ENCODE data around the gene TUBGCP2. TPM values are rescaled to one million over a fixed set of nuclear protein-coding genes. Genes with fewer than 3 reads are reported as not detected.

The TUBGCP2 gene
- total RNA-seq, 1 experiment from 2014 or later, result 92.2 TPM

GRCh38 chr10:133293810-133294119 lies 14.9 kb downstream of the TUBGCP2 start:
- intact Hi-C loops (cut with micrococcal nuclease; ENCODE audit: unreplicated experiment), result no loop called here
- Histone ChIP-seq H3K4me3 (ENCODE audit: low read depth, low read length) (no peak overlapping the region), H3K36me3 (ENCODE audit: control insufficient read depth, insufficient read depth, low read length) (peaks cover 6% of the 10 kb centered on the region), H3K27me3 (replicated peaks; ENCODE audit: control insufficient read depth, insufficient read depth, low read length) (no peaks in the 10 kb centered on the region), H3K9me3 (no peaks in the 10 kb centered on the region), H3K4me1 (no peaks in the 10 kb centered on the region)
- TF ChIP-seq, protein P1, sequence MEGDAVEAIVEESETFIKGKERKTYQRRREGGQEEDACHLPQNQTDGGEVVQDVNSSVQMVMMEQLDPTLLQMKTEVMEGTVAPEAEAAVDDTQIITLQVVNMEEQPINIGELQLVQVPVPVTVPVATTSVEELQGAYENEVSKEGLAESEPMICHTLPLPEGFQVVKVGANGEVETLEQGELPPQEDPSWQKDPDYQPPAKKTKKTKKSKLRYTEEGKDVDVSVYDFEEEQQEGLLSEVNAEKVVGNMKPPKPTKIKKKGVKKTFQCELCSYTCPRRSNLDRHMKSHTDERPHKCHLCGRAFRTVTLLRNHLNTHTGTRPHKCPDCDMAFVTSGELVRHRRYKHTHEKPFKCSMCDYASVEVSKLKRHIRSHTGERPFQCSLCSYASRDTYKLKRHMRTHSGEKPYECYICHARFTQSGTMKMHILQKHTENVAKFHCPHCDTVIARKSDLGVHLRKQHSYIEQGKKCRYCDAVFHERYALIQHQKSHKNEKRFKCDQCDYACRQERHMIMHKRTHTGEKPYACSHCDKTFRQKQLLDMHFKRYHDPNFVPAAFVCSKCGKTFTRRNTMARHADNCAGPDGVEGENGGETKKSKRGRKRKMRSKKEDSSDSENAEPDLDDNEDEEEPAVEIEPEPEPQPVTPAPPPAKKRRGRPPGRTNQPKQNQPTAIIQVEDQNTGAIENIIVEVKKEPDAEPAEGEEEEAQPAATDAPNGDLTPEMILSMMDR (IDR thresholded peaks at IDR 0.05; ENCODE audit: insufficient read depth in 1 of 2, low read depth in 1 of 2, low read length in 1 of 2, severe bottlenecking in 1 of 2, unreplicated experiment in 1 of 2), result no peak
- Mint-ChIP-seq H3K36me3 (ENCODE audit: insufficient read depth, unreplicated experiment) (peaks cover 65% of the 10 kb centered on the region), H3K9me3 (ENCODE audit: unreplicated experiment) (no peaks in the 10 kb centered on the region), H3K27me3 (ENCODE audit: insufficient read depth, unreplicated experiment) (no peaks in the 10 kb centered on the region), H3K4me1 (ENCODE audit: low read depth, unreplicated experiment) (no peaks in the 10 kb centered on the region), H3K27ac (ENCODE audit: unreplicated experiment) (no peak overlapping the region), H3K4me3 (ENCODE audit: unreplicated experiment) (no peak overlapping the region)
- ChIA-PET POLR2A (no interaction called here), CTCF (no interaction called here)
- BruUV-seq (replicated peaks), result no TSS peak
- DNase-seq, result no peak

DNA sequence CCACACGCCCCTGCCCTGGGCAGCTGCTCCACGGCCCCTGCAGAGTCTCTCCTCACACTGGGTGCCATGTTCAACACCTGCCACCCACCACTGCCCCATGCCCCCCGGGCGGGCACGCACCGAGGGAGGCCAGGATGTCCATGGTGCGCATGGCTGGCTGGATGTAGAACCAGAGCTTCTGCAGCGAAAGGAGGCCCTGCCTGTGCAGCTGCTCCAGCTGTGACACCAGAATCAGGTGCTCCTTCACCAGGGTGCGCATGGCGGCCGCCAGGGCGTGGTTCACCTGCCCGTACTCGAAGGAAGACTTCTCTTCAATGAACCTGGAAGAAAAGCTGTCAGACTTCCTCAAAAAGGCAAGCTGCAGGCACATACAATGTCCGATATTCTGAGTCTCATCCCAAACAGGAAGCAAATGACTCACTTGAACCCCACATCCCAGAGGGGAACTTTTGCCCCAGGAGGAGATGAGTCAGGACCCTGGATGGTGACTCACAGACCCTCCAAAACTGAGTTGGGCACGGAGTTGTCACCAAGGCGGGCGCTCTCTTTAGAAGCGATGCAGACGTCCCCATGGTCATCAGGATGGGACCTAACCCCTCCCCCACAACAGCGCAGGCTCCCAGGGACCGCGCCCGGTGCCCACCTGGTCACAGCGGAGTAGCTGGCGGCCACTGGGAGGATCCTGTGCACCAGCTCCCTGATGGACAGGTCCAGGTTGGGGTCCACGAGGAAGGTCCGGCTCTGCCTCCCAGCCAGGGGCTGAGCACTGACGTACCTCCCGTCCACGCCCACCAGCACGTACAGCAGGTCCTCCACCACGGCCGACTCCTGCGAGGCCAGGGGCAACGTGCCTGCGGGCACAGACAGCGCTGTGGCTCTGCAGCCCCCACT lies 15.5 kb downstream of the TUBGCP2 start:
- BruUV-seq (replicated peaks), result no TSS peak
- H3K4me3 Mint-ChIP-seq (ENCODE audit: unreplicated experiment), result no peak overlapping the region
- H3K4me1 Mint-ChIP-seq (ENCODE audit: low read depth, unreplicated experiment), result no peaks in the 10 kb centered on the region
- no peaks in the 10 kb centered on the region for H3K27me3 ChIP-seq (replicated peaks; ENCODE audit: control insufficient read depth, insufficient read depth, low read length)
- TF ChIP-seq, protein P1 (IDR thresholded peaks at IDR 0.05; ENCODE audit: insufficient read depth in 1 of 2, low read depth in 1 of 2, low read length in 1 of 2, severe bottlenecking in 1 of 2, unreplicated experiment in 1 of 2), result no peak
- no peaks in the 10 kb centered on the region for H3K9me3 Mint-ChIP-seq (ENCODE audit: unreplicated experiment)
- ChIA-PET CTCF (no interaction called here), POLR2A (no interaction called here)
- intact Hi-C loops (cut with micrococcal nuclease; ENCODE audit: unreplicated experiment), result no loop called here
- DNase-seq, result no peak
- no peaks in the 10 kb centered on the region for H3K9me3 ChIP-seq
- no peaks in the 10 kb centered on the region for H3K4me1 ChIP-seq
- no peak overlapping the region for H3K4me3 ChIP-seq (ENCODE audit: low read depth, low read length)
- H3K27ac Mint-ChIP-seq (ENCODE audit: unreplicated experiment), result no peak overlapping the region
- H3K27me3 Mint-ChIP-seq (ENCODE audit: insufficient read depth, unreplicated experiment), result no peaks in the 10 kb centered on the region
- peaks cover 6% of the 10 kb centered on the region for H3K36me3 ChIP-seq (ENCODE audit: control insufficient read depth, insufficient read depth, low read length)
- peaks cover 64% of the 10 kb centered on the region for H3K36me3 Mint-ChIP-seq (ENCODE audit: insufficient read depth, unreplicated experiment)

DNA sequence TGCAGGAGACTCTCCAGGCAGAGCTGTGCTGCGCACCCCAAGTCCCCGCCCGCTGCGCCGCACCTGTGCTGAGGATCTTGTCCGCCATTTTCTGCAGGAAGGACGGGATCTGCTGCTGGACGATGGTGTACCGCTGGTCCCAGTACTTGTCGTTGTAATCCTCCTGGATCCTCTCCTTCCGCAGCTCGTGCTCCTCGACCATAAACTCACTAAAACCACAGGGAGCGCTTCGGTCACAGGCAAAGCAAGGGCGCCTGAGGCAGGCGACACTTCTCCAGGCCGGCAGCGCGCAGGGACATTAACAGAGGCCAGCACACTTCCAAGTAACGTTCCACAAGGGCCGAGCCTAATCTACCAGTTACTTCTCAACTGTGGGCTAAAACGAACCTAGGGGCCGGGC lies 18.9 kb downstream of the TUBGCP2 start:
- POLR2A ChIA-PET, result no interaction called here
- H3K27ac Mint-ChIP-seq (ENCODE audit: unreplicated experiment), result no peak overlapping the region
- H3K36me3 ChIP-seq (ENCODE audit: control insufficient read depth, insufficient read depth, low read length), result peaks cover 7% of the 10 kb centered on the region
- no peak overlapping the region for H3K4me3 Mint-ChIP-seq (ENCODE audit: unreplicated experiment)
- no peaks in the 10 kb centered on the region for H3K27me3 Mint-ChIP-seq (ENCODE audit: insufficient read depth, unreplicated experiment)
- H3K4me3 ChIP-seq (ENCODE audit: low read depth, low read length), result no peak overlapping the region
- H3K36me3 Mint-ChIP-seq (ENCODE audit: insufficient read depth, unreplicated experiment), result peaks cover 70% of the 10 kb centered on the region
- H3K9me3 Mint-ChIP-seq (ENCODE audit: unreplicated experiment), result no peaks in the 10 kb centered on the region
- TF ChIP-seq, protein P1 (IDR thresholded peaks at IDR 0.05; ENCODE audit: insufficient read depth in 1 of 2, low read depth in 1 of 2, low read length in 1 of 2, severe bottlenecking in 1 of 2, unreplicated experiment in 1 of 2), result no peak
- BruUV-seq (replicated peaks), result no TSS peak
- no peaks in the 10 kb centered on the region for H3K4me1 Mint-ChIP-seq (ENCODE audit: low read depth, unreplicated experiment)
- intact Hi-C loops (cut with micrococcal nuclease; ENCODE audit: unreplicated experiment), result no loop called here
- CTCF ChIA-PET, result no interaction called here
- no peak for DNase-seq
- no peaks in the 10 kb centered on the region for H3K4me1 ChIP-seq
- H3K27me3 ChIP-seq (replicated peaks; ENCODE audit: control insufficient read depth, insufficient read depth, low read length), result no peaks in the 10 kb centered on the region
- no peaks in the 10 kb centered on the region for H3K9me3 ChIP-seq
